NB4 (cell line): ENCODE measurements around the gene DGKK.
"Not testable (repeated sequence)": the region's sequence is repeated elsewhere in the genome, so short reads cannot be mapped to it uniquely, and the experiment has no call there.

ENCODE experiments used
- DNase-seq: peaks from one replicate; pipeline ENCODE4 v3.0.0; 2010; ENCODE audit warnings: low read depth
- H3K4me3 ChIP-seq: one replicate; pipeline ENCODE4 v1.5.1; 2011; ENCODE audit warnings: mild to moderate bottlenecking, low read depth, low read length, moderate library complexity
- CTCF ChIP-seq: IDR thresholded peaks from one replicate; pipeline ENCODE4 v1.5.1; 2012; ENCODE audit warnings: low read depth, low read length
- MAX ChIP-seq: IDR thresholded peaks from 2 replicates; pipeline ENCODE4 v1.6.1; 2011; ENCODE audit warnings: low read depth, low read length
- MYC ChIP-seq: IDR thresholded peaks from 2 replicates; pipeline ENCODE4 v1.6.1; 2011; ENCODE audit warnings: low read depth, low read length
- POLR2A ChIP-seq: IDR thresholded peaks from 2 replicates; pipeline ENCODE4 v1.6.1; 2011; ENCODE audit warnings: mild to moderate bottlenecking; ENCODE audit not compliant: insufficient read length; ENCODE audit errors: extremely low read depth

Gene DGKK

DNA sequence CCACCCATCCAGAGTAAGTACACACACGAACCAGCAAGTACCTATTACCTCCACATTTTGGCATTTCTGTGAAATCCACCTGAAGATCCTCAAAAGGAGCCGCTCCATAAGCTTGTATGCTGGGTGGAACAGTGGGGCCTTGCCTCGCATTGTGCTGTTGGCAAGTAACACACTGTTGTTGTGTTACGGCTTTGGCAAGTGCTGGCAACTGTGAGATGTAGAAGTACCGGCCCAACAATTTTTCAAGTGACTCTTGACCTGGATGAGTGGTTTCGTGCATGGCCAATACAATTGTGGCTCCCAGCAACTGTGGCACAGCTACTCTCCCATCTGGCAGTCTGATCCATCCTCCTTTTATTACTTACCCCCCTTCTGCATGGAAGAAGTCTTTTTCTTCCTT is 137.3 kb downstream of the DGKK start:
- TF ChIP-seq MYC (no peak), MAX (no peak)
- no peak for DNase-seq
- no peak overlapping the region for H3K4me3 ChIP-seq

DNA sequence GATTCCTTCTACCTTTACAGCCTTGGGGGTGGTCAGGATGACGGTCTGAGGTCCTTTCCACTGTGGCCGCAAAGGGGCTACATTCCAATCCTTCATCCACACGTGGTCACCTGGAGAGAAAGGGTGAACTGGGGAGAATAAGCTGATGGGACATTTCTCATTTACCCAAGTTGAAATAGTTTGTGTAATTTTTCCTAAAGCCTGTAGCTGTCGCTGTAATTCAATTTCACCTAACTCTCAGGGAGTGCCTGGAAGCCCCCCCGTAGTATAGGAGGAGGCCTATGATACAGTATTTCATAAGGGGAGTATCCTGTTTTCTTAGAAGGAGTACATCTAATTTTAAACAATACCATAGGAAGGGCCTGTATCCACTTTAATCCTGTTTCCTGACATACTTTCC is 138.0 kb downstream of the DGKK start:
- peak; percentile 0 for DNase-seq
- H3K4me3 ChIP-seq, result not testable (repeated sequence)

GRCh38 chrX:50327235-50327634 is 143.4 kb downstream of the DGKK start:
- H3K4me3 ChIP-seq, result no peak overlapping the region
- TF ChIP-seq POLR2A (no peak), CTCF (no peak), MYC (no peak), MAX (no peak)
- DNase-seq, result no peak
